ENCODE measurements around the gene AMMECR1.
A peak's percentile ranks its signal among the peaks of the same experiment; 100 is the strongest.

The AMMECR1 gene

GRCh38 chrX:110204986-110205385, 112.9 kb downstream of the AMMECR1 start:
- peak; percentile 41 to 56 for ATAC-seq

DNA sequence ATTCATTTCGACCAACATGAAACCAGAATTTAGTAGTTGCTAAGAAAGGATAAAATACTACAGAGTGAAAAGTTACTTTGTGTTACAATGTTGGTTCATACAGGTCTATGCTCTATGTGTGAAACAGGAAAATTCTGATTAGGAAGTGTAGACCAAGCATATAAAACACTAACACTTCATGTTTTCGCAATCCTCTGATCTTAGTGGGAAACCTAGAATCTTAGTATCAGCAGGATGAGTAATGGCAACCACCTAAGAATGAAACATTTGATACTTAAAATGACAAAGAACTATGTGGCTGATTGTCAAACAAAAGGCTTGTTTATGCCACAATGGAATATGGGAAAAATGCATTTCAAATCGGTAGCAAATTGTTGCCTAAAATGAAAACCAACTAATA, 116.1 kb downstream of the AMMECR1 start:
- no peak for ATAC-seq

- no peak for ATAC-seq
Observed at GRCh38 chrX:110194977-110195376, 122.9 kb downstream of the AMMECR1 start.

- ATAC-seq = no peak
Observed at GRCh38 chrX:110192516-110192915, 125.4 kb downstream of the AMMECR1 start.

GRCh38 chrX:110188701-110189558, 129.0 kb downstream of the AMMECR1 start:
- ATAC-seq = no peak

DNA sequence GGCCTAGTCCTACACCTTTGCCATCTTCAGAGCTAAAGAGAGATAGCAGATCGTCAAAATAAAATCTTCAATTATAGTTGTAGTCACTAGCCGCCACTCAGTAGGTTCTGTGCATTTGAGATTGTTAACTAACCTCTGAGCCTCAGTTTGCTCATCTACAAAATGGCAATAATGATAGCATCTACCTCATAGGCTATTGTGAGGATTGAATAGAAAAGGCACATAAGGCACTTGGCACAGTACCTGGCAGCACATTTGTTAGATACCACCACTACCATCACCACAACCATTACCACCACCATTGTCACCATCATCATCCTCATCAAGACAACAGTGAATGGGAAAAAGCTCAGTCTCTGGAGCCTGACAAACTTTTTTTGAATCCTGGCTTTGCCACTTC, 134.6 kb downstream of the AMMECR1 start:
- ATAC-seq = no peak

DNA sequence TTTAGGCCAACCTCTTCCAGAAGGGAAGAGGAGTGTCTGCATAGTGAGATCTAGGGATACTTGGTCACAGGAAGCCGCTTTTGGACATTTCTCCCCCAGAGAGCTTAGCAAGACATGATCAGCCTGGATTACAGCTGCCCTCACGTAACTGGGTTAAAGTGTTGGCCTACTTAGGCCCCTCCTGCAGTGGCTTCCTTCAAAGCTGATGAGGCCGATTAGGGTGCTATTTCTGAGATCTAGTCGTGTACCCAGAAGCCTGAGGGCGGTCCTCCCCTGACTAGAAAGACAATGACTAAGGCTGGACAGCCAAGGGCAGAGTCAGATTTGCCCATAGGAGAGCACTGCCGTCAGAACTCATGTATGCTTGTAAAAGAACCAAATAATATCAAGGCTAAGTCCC, 135.0 kb downstream of the AMMECR1 start:
- no peak for ATAC-seq

GRCh38 chrX:110182362-110182761, 135.5 kb downstream of the AMMECR1 start:
- ATAC-seq = peak; percentile 41 to 45

- no peak for ATAC-seq
Observed at GRCh38 chrX:110181459-110182137, 136.3 kb downstream of the AMMECR1 start.

DNA sequence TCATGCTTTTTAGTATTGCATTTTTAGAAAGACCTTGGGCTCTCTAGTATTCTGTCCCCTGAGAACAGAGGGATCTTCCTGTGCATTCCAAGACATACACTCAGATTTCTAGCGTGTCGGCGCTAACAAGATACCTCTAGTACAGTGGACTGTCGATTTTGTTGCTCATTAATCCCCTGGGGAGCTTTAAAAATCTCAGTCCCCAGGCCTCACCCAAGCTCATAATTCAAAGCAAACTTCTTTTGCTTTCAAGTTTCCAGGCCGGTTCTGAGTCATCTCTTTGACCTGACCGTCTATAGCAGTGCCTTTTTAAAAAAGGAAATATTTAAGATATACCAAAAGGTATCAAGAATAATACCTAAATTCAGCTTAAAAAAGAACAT, 137.0 kb downstream of the AMMECR1 start:
- peak in 1 of 2 donors; percentile 38 for ATAC-seq

- no peak for ATAC-seq
Observed at GRCh38 chrX:110180176-110180927, 137.5 kb downstream of the AMMECR1 start.

DNA sequence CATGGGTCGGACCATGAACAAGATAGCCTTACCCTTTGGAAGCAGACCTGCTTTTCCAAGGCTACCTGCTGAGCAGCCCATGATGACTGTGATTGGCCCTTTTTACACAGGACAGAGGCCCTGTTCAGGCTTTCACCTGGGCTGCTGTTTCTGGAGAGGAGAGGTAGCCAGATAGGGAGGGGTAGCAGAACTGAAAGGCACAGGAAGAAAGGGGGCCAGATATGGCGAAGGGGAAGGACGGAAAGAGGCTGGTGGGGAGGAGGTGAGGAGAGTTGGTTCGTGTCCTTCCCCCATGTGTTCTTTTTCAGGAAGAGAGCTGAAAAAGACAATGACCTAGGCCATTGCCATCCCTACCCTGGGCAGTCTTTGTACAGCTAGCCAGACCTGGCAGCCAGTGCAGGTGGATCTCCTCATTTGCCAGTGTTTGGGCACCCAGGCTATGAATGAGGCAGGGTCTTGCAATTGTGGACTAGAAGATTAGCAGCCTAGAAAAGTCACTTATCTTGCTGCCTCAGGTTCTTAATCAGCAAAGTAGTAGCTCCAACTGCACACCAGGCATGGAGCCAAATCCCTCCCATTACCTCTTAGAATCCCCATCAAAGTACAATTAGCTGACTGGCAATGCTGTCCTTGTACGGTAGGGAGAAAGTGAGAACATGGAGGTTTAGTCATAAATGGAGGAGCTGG, 139.6 kb downstream of the AMMECR1 start:
- no peak for ATAC-seq

GRCh38 chrX:110175696-110176095, 142.2 kb downstream of the AMMECR1 start:
- ATAC-seq = no peak

GRCh38 chrX:110175146-110175545, 142.7 kb downstream of the AMMECR1 start:
- ATAC-seq = no peak

GRCh38 chrX:110173192-110174175, 144.4 kb downstream of the AMMECR1 start:
- ATAC-seq = no peak

GRCh38 chrX:110172215-110172614, 145.7 kb downstream of the AMMECR1 start:
- ATAC-seq = peak; percentile 33 to 35

- ATAC-seq = no peak
Observed at GRCh38 chrX:110171442-110171841, 146.4 kb downstream of the AMMECR1 start.

DNA sequence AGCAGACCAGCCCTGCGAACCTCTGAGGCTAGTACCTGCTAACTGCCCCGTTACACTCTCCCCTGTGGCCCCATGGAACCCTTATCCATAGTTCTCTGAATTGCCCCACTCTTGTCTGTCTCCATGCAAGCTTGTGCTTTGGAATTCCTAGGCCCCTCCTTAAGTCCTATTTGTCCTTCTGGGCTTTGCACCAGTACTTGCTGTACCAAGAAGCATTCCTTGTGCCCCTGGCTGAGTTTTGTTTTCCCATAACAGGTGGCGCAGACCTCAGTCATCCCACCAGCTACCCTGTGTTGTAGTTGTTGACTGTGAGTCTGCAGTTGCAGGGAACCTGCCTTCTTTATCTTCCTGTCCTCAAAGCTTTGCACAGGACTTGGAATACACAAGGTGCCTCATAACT, 147.9 kb downstream of the AMMECR1 start:
- ATAC-seq = no peak

GRCh38 chrX:110168585-110168984, 149.3 kb downstream of the AMMECR1 start:
- no peak for ATAC-seq

- ATAC-seq = no peak
Observed at GRCh38 chrX:110167952-110168451, 149.9 kb downstream of the AMMECR1 start.

DNA sequence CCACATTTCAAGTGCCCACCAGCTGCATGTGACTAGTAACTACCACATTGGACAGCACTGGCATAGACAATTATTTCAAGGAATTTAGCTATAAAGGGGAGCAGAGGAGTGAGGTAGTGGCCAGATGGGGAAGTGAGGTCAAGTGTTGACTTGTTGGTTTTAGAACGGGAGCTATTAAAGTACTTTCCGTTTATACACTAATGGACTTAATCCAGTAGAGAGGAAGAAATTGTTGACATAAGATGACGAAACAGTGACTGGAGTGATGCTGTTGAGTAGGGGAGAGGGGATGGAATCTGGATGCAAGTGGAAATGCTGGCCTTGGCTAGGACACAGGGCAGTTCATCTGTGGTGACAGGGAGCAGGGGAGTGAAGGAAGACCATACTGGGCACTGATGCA, 154.4 kb downstream of the AMMECR1 start:
- no peak for ATAC-seq
